OCI-LY3 (cell line): ENCODE measurements around the gene FLNA.

Experiments used
- H2AFZ ChIP-seq: fragments of 200-600, 300-600 bp; shearing (Covaris generic); 2 replicates; pipeline ENCODE4 v1.6.0; 2014; ENCODE audit warnings: antibody characterized with exemption, low read depth, low read length
- H3K27ac ChIP-seq: fragments of 200-600, 300-600 bp; sonication (generic); 2 replicates; pipeline ENCODE4 v1.5.1; 2014; ENCODE audit warnings: mild to moderate bottlenecking, low read length, moderate library complexity, mixed read lengths
- H3K27me3 ChIP-seq: fragments of 200-600, 300-600 bp; sonication (generic); 2 replicates; pipeline ENCODE4 v1.6.1; 2014; ENCODE audit warnings: low read depth, low read length, mixed read lengths
- H3K36me3 ChIP-seq: fragments of 200-600, 300-600 bp; sonication (generic); replicated peaks from 2 replicates; pipeline ENCODE3; 2014; ENCODE audit warnings: low read depth, low read length, mixed read lengths
- H3K4me1 ChIP-seq: fragments of 300-600, 200-600 bp; sonication (generic); 2 replicates; pipeline ENCODE4 v1.6.1; 2014; ENCODE audit warnings: low read length, mixed read lengths
- H3K4me2 ChIP-seq: fragments of 200-600, 300-600 bp; sonication (generic); 2 replicates; pipeline ENCODE4 v1.6.1; 2014; ENCODE audit warnings: low read length, mixed read lengths
- H3K4me3 ChIP-seq: fragments of 300-600, 200-600 bp; sonication (generic); 2 replicates; pipeline ENCODE4 v1.5.1; 2014; ENCODE audit warnings: antibody characterized with exemption, mild to moderate bottlenecking, low read length, moderate library complexity
- H3K79me2 ChIP-seq: fragments of 300-600, 200-600 bp; shearing (Covaris generic); 2 replicates; pipeline ENCODE4 v1.6.1; 2014; ENCODE audit warnings: mild to moderate bottlenecking, low read length, mixed read lengths
- H3K9ac ChIP-seq: fragments of 300-600, 200-600 bp; shearing (Covaris generic); 2 replicates; pipeline ENCODE4 v1.6.0; 2014; ENCODE audit warnings: mild to moderate bottlenecking, low read length, moderate library complexity
- H3K9me3 ChIP-seq: fragments of 200-600, 300-600 bp; shearing (Covaris generic); 2 replicates; pipeline ENCODE4 v1.6.1; 2014; ENCODE audit warnings: low read length, mixed read lengths; ENCODE audit not compliant: insufficient read depth
- H4K20me1 ChIP-seq: fragments of 200-600, 300-600 bp; sonication (generic); 2 replicates; pipeline ENCODE4 v1.6.1; 2016; ENCODE audit warnings: low read length, mixed read lengths; ENCODE audit not compliant: insufficient read depth
- CTCF ChIP-seq: fragments of 200-600, 300-600 bp; sonication (generic); IDR thresholded peaks from 2 replicates; pipeline ENCODE4 v1.5.1; 2014; ENCODE audit warnings: antibody characterized with exemption, low read length, low read depth
- EZH2phosphoT487 ChIP-seq: fragments of 200-600 bp; shearing (Covaris generic); IDR thresholded peaks from 2 replicates; pipeline ENCODE4 v1.6.1; 2018; ENCODE audit warnings: antibody characterized with exemption, mixed run types, low read depth

FLNA gene

GRCh38 chrX:154384284-154384892 is 10.0 kb upstream of the FLNA start:
- Histone ChIP-seq H3K27ac (no peak overlapping the region), H4K20me1 (no peaks in the 10 kb centered on the region), H3K36me3 (peaks cover 13% of the 10 kb centered on the region), H3K27me3 (no peaks in the 10 kb centered on the region), H3K4me3 (no peak overlapping the region), H2AFZ (no peak overlapping the region), H3K4me2 (no peak overlapping the region), H3K9me3 (no peaks in the 10 kb centered on the region), H3K4me1 (peaks cover 11% of the 10 kb centered on the region), H3K79me2 (peaks cover 16% of the 10 kb centered on the region), H3K9ac (no peak overlapping the region)
- no peak for TF ChIP-seq EZH2phosphoT487
- TF ChIP-seq CTCF: peak; percentile 47

- Histone ChIP-seq H3K36me3 (peaks cover 13% of the 10 kb centered on the region), H3K79me2 (peaks cover 18% of the 10 kb centered on the region), H3K9me3 (no peaks in the 10 kb centered on the region), H3K27me3 (no peaks in the 10 kb centered on the region), H3K4me1 (peaks cover 11% of the 10 kb centered on the region), H3K4me3 (no peak overlapping the region), H3K4me2 (no peak overlapping the region), H3K9ac (no peak overlapping the region), H4K20me1 (no peaks in the 10 kb centered on the region), H3K27ac (no peak overlapping the region), H2AFZ (no peak overlapping the region)
- TF ChIP-seq EZH2phosphoT487: no peak
- TF ChIP-seq CTCF: no peak
Observed at GRCh38 chrX:154383359-154384283, 9.2 kb upstream of the FLNA start.

- Histone ChIP-seq H3K4me2 (no peak overlapping the region), H3K27me3 (no peaks in the 10 kb centered on the region), H3K4me3 (no peak overlapping the region), H3K9me3 (no peaks in the 10 kb centered on the region), H2AFZ (no peak overlapping the region), H3K9ac (no peak overlapping the region), H3K79me2 (peaks cover 18% of the 10 kb centered on the region), H3K4me1 (peaks cover 15% of the 10 kb centered on the region), H3K27ac (no peak overlapping the region), H3K36me3 (peaks cover 13% of the 10 kb centered on the region), H4K20me1 (no peaks in the 10 kb centered on the region)
- TF ChIP-seq EZH2phosphoT487 (no peak), CTCF (no peak)
Observed at GRCh38 chrX:154382483-154383069, 8.1 kb upstream of the FLNA start.

- H2AFZ ChIP-seq: no peak overlapping the region
- peaks cover 19% of the 10 kb centered on the region for H3K4me1 ChIP-seq
- H3K27ac ChIP-seq: no peak overlapping the region
- no peaks in the 10 kb centered on the region for H3K27me3 ChIP-seq
- no peaks in the 10 kb centered on the region for H4K20me1 ChIP-seq
- TF ChIP-seq CTCF: no peak
- TF ChIP-seq EZH2phosphoT487: no peak
- peaks cover 18% of the 10 kb centered on the region for H3K79me2 ChIP-seq
- H3K4me3 ChIP-seq: no peak overlapping the region
- H3K36me3 ChIP-seq: peaks cover 13% of the 10 kb centered on the region
- no peaks in the 10 kb centered on the region for H3K9me3 ChIP-seq
- no peak overlapping the region for H3K4me2 ChIP-seq
- no peak overlapping the region for H3K9ac ChIP-seq
Observed at GRCh38 chrX:154381271-154381670, 6.8 kb upstream of the FLNA start.
